LNCaP clone FGC (cell line): ENCODE results near the gene SORD.
"Not testable (repeated sequence)": the region's sequence is repeated elsewhere in the genome, so short reads cannot be mapped to it uniquely, and the experiment has no call there.

ENCODE experiments used
- DNase-seq: peaks from one replicate; pipeline ENCODE4 v3.0.0-alpha.2; 2011; ENCODE audit warnings: low read depth
- H3K4me3 ChIP-seq: 2 replicates; pipeline ENCODE4 v1.5.1; 2011; ENCODE audit warnings: mild to moderate bottlenecking, low read depth, low read length, control low read depth
- TF ChIP-seq, protein P1 (sequence below): IDR thresholded peaks from 2 replicates; pipeline ENCODE4 v1.5.1; 2012; ENCODE audit warnings: mild to moderate bottlenecking; ENCODE audit not compliant: control insufficient read depth, insufficient read depth; ENCODE audit errors: extremely low read depth

SORD gene

GRCh38 chr15:45027220-45027619 lies 4.2 kb downstream of the SORD start:
- TF ChIP-seq, protein P1, sequence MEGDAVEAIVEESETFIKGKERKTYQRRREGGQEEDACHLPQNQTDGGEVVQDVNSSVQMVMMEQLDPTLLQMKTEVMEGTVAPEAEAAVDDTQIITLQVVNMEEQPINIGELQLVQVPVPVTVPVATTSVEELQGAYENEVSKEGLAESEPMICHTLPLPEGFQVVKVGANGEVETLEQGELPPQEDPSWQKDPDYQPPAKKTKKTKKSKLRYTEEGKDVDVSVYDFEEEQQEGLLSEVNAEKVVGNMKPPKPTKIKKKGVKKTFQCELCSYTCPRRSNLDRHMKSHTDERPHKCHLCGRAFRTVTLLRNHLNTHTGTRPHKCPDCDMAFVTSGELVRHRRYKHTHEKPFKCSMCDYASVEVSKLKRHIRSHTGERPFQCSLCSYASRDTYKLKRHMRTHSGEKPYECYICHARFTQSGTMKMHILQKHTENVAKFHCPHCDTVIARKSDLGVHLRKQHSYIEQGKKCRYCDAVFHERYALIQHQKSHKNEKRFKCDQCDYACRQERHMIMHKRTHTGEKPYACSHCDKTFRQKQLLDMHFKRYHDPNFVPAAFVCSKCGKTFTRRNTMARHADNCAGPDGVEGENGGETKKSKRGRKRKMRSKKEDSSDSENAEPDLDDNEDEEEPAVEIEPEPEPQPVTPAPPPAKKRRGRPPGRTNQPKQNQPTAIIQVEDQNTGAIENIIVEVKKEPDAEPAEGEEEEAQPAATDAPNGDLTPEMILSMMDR, result no peak
- H3K4me3 ChIP-seq, result no peak overlapping the region
- no peak for DNase-seq

DNA sequence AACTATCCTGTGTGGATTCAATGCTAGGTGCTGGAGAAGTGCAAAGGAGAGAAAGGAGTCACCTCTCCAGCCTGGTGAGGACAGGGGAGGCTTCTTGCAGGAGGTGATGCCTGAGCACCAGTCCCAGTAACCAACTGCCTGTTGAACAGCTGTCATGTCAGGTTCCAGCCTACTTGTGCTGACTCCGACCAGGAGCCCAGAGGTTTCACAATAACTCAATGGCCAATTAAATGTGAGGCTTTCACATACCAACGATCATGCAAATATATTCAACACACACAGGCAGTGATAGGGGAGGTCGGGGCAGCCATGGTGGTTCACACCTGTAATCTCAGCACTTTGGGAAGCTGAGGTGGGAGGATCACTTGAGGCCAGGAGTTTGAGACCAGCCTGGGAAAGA lies 7.7 kb downstream of the SORD start:
- TF ChIP-seq, protein P1, result no peak
- no peak for DNase-seq
- H3K4me3 ChIP-seq, result no peak overlapping the region

DNA sequence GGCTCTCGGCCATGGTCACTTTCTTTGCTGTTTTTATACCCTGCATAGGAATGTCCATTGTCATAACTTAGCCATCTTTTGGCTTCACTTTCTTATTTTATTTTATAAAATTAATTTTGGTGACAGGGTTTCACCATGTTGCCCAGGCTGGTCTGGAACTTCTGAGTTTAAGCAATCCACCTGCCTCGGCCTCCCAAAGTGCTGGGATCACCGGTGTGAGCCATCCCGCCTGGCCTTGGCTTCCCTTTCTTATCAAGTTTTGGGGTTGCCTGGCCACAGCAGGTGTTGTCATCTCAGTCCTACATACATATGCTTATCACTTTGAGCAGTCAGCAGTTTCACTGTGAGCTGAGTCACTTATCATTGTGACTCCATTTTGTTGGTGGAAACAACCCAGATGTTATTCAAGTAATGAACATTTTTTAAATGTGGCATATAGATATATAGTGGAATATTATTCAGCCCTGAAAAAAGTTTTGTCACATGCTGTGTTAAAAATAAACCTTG lies 8.6 kb downstream of the SORD start:
- not testable (repeated sequence) for H3K4me3 ChIP-seq, DNase-seq

- not testable (repeated sequence) for H3K4me3 ChIP-seq, DNase-seq
These were observed 9.5 kb downstream of the SORD start for GRCh38 chr15:45032501-45032900.

GRCh38 chr15:45034087-45034486 lies 11.1 kb downstream of the SORD start:
- not testable (repeated sequence) for DNase-seq, H3K4me3 ChIP-seq

- not testable (repeated sequence) for H3K4me3 ChIP-seq, DNase-seq
These were observed 11.8 kb downstream of the SORD start for GRCh38 chr15:45034600-45035375.

DNA sequence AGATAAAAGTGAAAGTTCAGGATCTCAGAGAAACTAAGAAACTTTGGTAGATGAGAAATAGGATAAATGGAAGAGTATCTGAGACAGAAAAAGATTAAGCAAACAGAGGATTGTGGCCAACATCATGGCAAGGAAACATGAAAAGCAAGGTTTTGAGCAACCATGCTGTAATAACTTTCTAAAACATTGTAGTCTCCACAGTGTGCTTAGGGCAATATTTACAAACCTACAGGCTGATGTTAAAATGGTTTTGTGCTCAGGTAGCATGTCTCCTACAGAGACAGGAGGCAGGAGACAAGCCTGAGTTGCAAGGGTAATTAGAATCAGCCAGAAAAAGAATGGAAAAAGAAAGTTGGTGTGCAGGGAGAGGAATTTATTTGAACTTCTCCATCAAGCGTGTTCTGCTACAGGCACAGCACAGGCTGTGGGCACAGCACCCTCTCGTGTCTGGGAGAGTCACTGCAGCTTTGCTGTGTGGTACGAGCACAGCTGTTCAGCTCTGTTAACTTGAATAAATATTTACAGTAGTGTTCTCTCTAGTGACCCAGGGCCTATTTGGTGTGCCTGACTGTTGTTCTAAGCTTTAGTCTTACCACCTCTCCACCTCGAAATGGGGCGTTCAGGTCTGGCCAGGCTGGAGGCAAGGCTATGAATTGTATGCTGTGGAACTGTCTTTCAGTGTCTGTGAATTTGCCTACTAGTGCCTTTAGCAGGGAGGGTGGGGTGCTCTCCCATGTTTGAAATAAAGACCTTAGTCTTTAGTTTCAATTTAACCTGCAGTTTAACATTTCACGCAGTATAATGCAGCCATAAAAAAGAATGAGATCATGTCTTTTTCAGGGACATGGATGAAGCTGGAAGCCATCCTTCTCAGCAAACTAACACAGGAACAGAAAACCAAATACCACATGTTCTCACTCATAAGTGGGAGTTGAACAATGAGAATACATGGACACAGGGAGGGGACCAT lies 14.1 kb downstream of the SORD start:
- TF ChIP-seq, protein P1, result peak; percentile 97

DNA sequence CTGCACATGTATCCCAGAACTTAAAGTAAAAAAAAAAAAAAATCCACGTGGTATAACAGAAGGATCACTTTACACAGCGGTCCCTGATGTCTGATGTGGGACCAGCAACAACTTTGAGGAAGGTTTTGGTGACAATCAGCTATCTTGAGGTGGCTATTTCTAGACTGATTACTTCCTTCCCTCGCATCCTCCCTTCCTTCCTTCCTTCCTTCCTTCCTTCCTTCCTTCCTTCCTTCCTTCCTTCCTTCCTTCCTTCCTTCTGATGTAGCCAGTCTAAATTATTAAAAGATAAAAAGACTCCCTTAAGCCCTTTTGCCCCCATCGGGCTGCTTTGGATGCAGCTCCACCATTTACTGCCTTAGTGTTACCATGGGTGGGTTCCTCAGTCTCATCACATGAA lies 14.9 kb downstream of the SORD start:
- DNase-seq, result no peak
- no peak overlapping the region for H3K4me3 ChIP-seq
- TF ChIP-seq, protein P1, result no peak

More for the DNA sequence above, 14.1 kb downstream of the SORD start:
- DNase-seq, result peak; percentile 95
- H3K4me3 ChIP-seq, result not testable (repeated sequence)

DNA sequence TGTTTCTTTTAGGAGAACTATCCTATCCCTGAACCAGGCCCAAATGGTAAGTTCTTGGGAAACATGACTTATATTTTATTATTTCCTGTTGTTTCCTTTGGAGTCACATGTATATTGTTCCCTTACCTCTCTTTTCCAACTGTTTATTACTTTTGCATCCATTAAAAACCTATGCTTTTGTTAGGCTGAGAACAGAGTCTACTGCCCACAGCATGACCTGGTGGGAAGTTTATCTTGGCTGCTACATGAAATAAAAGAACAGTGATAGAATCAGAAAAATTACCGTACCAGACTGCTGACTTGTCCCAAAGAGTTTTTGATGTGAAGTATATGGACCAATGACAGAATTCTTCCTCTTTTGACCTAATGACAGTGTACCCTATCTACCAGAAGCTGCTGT lies 17.4 kb downstream of the SORD start:
- DNase-seq, H3K4me3 ChIP-seq: not testable (repeated sequence)

GRCh38 chr15:45041538-45041937 lies 18.5 kb downstream of the SORD start:
- not testable (repeated sequence) for DNase-seq, H3K4me3 ChIP-seq

DNA sequence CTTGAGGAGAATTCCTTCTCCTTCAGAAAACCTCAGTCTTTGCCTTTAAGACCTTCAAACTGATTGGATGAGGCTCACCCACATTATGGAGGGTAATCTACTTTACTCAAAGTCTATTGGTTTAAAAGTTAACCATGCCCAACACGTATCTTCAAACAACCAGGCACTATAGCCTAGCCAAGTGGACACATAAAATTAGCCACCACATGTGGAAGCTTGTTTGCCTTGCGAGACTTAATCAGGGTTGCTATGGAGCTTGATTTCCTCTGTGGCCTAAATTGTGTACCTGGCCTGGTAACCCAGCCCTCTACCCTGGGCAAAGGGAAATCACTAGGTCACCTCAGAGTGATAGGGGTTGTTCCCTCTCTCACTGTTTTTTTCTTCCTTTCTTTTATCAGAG lies 19.9 kb downstream of the SORD start:
- DNase-seq, H3K4me3 ChIP-seq: not testable (repeated sequence)

GRCh38 chr15:45044270-45044669 lies 21.3 kb downstream of the SORD start:
- not testable (repeated sequence) for DNase-seq, H3K4me3 ChIP-seq

GRCh38 chr15:45048449-45048793 lies 25.4 kb downstream of the SORD start:
- DNase-seq, result not testable (repeated sequence)

More at GRCh38 chr15:45048449-45048793, 25.4 kb downstream of the SORD start:
- not testable (repeated sequence) for H3K4me3 ChIP-seq
